GM12878 (cell line): ENCODE results near the gene TMEM41B. TPM values are rescaled to one million over a fixed set of nuclear protein-coding genes. Genes with fewer than 3 reads are reported as not detected.

Experiments
- ATAC-seq: fragments of 200-7000 bp; cut with Tn5 transposase; 3 replicates; pipeline ENCODE4 v1.9.1; 2020; ENCODE audit warnings: mild to moderate bottlenecking, moderate library complexity
- BruUV-seq: library from RNA; stranded (reverse); fragments of 400-500 nt; replicated peaks from 2 replicates; lab custom pipeline; 2021; lab: Mats Ljungman, UMichigan
- CTCF ChIA-PET: fragments of 300-600 bp; sonication (Branson Sonifier 250); formaldehyde crosslinking; extraction: SDS; loops from one replicate; lab custom pipeline; 2021; ENCODE audit warnings: inconsistent platforms; lab: Yijun Ruan, JAX
- POLR2A ChIA-PET: fragments of 350-600 bp; formaldehyde crosslinking; extraction: SDS; loops from one replicate; lab custom pipeline; 2021; ENCODE audit warnings: inconsistent platforms; lab: Charles Lee
- RAD21 ChIA-PET: fragments of 300-600 bp; sonication (Branson Sonifier 250); formaldehyde crosslinking; loops from one replicate; lab custom pipeline; 2023; ENCODE audit warnings: antibody characterized with exemption; ENCODE audit not compliant: unreplicated experiment; lab: Charles Lee
- SMC1A ChIA-PET: fragments of 300-600 bp; sonication (Branson Sonifier 250); formaldehyde crosslinking; loops from one replicate; lab custom pipeline; 2023; ENCODE audit not compliant: unreplicated experiment, uncharacterized antibody; lab: Charles Lee
- DNase-seq: peaks from one replicate; pipeline ENCODE4 v3.0.0-alpha.2; 2011; ENCODE audit warnings: low read depth, low spot score
- FAIRE-seq: peaks from 3 replicates; lab custom pipeline; 2011; peaks lifted over from hg19 to GRCh38; lab: Jason Lieb, UNC
- H2AFZ ChIP-seq: 2 replicates; pipeline ENCODE4 v1.6.0; 2011; ENCODE audit warnings: low read depth, low read length, control low read depth; ENCODE audit not compliant: control insufficient read depth
- H3K27ac ChIP-seq: 2 replicates; pipeline ENCODE4 v1.5.1; 2011; ENCODE audit warnings: control low read depth; ENCODE audit not compliant: control insufficient read depth, insufficient read depth
- H3K27me3 ChIP-seq, 2 experiments: replicated peaks in 1 of 2; 2 replicates each; pipeline versions ENCODE4 v1.6.0 to v1.6.1; 2011; ENCODE audit warnings: low read length in 1 of 2; ENCODE audit not compliant: control insufficient read depth in 2 of 2, insufficient read depth in 2 of 2
- H3K36me3 ChIP-seq, 2 experiments: 2 replicates each; pipeline ENCODE4 v1.5.1; 2011; ENCODE audit warnings: low read length in 1 of 2; ENCODE audit not compliant: control insufficient read depth in 2 of 2, insufficient read depth in 2 of 2
- H3K4me1 ChIP-seq: 2 replicates; pipeline ENCODE4 v1.6.1; 2011; ENCODE audit warnings: mild to moderate bottlenecking, low read length, moderate library complexity, mixed read lengths; ENCODE audit not compliant: control insufficient read depth, insufficient read depth
- H3K4me2 ChIP-seq: 2 replicates; pipeline ENCODE4 v1.6.0; 2011; ENCODE audit warnings: control low read depth; ENCODE audit not compliant: control insufficient read depth, insufficient read depth
- H3K4me3 ChIP-seq: fragments of 200-600 bp; sonication (generic); 2 replicates; pipeline ENCODE4 v1.5.1; 2016
- H3K79me2 ChIP-seq: 2 replicates; pipeline ENCODE4 v1.6.0; 2011; ENCODE audit warnings: low read length; ENCODE audit not compliant: control insufficient read depth, insufficient read depth
- H3K9ac ChIP-seq: 2 replicates; pipeline ENCODE4 v1.8.0; 2011; ENCODE audit warnings: low read length, control low read depth, mixed read lengths; ENCODE audit not compliant: control insufficient read depth, insufficient read depth
- H3K9me3 ChIP-seq: replicated peaks from 3 replicates; pipeline ENCODE4 v1.5.1; 2011; ENCODE audit warnings: mild to moderate bottlenecking, low read length; ENCODE audit not compliant: control insufficient read depth, insufficient read depth
- H4K20me1 ChIP-seq: 2 replicates; pipeline ENCODE4 v1.6.0; 2011; ENCODE audit not compliant: control insufficient read depth, insufficient read depth
- BHLHE40 ChIP-seq, 2 experiments: fragments of 450-650 bp in 1 of 2; IDR thresholded peaks; 2 replicates each; pipeline ENCODE4 v1.6.1; 2011 to 2017; ENCODE audit warnings: low read depth in 2 of 2, borderline replicate concordance in 1 of 2, improper control_type of control experiment in 1 of 2, low read length in 1 of 2, mild to moderate bottlenecking in 1 of 2
- CBFB ChIP-seq: IDR thresholded peaks from 2 replicates; pipeline ENCODE4 v1.6.1; 2016; ENCODE audit warnings: antibody characterized with exemption, low read depth
- ELK1 ChIP-seq: IDR thresholded peaks from 2 replicates; pipeline ENCODE4 v1.6.1; 2012; ENCODE audit warnings: low read depth, low read length, improper control_type of control experiment
- FOXM1 ChIP-seq: IDR thresholded peaks from 2 replicates; pipeline ENCODE4 v1.6.1; 2012; ENCODE audit warnings: low read depth, mild to moderate bottlenecking, inconsistent platforms, low read length, moderate library complexity
- HDAC6 ChIP-seq: fragments of 200-600 bp; sonication (generic); IDR thresholded peaks from one replicate; pipeline ENCODE4 v1.8.0; 2017; ENCODE audit warnings: antibody characterized with exemption; ENCODE audit not compliant: unreplicated experiment
- PAX8 ChIP-seq: fragments of 450-650 bp; IDR thresholded peaks from 2 replicates; pipeline ENCODE4 v1.6.1; 2017; ENCODE audit warnings: mild to moderate bottlenecking, moderate library complexity
- RAD51 ChIP-seq: fragments of 450-650 bp; IDR thresholded peaks from 2 replicates; pipeline ENCODE4 v1.6.1; 2016; ENCODE audit warnings: moderate library complexity, mild to moderate bottlenecking, inconsistent platforms
- SIN3A ChIP-seq: IDR thresholded peaks from 2 replicates; pipeline ENCODE4 v1.6.1; 2012; ENCODE audit warnings: low read depth, low read length, improper control_type of control experiment
- TBL1XR1 ChIP-seq: IDR thresholded peaks from 2 replicates; pipeline ENCODE4 v1.6.1; 2012; ENCODE audit warnings: low read depth, low read length, improper control_type of control experiment
- ZNF217 ChIP-seq: fragments of 450-650 bp; IDR thresholded peaks from 2 replicates; pipeline ENCODE4 v1.6.1; 2017; ENCODE audit warnings: antibody characterized with exemption, mild to moderate bottlenecking
- ZNF384 ChIP-seq: IDR thresholded peaks from 2 replicates; pipeline ENCODE4 v1.6.1; 2012; ENCODE audit warnings: low read depth, mild to moderate bottlenecking, low read length, improper control_type of control experiment, borderline replicate concordance
- ZNF622 ChIP-seq: fragments of 450-650 bp; IDR thresholded peaks from 2 replicates; pipeline ENCODE4 v1.6.1; 2017; ENCODE audit warnings: mild to moderate bottlenecking, inconsistent platforms
- WGBS: methylation state at CpG from one replicate; pipeline ENCODE4 v1.1.6; 2016; ENCODE audit warnings: low lambda C conversion rate; ENCODE audit not compliant: insufficient replicate concordance, insufficient coverage; ENCODE audit errors: missing lambda C conversion rate; 5-methylcytosine and 5-hydroxymethylcytosine counted together
- in situ Hi-C: fragments of 300-500 bp; cut with MboI; formaldehyde crosslinking; loops from 9 replicates; pipeline ENCODE4 v1.14.3; 2018; ENCODE audit warnings: mixed read lengths
- intact Hi-C: fragments of 100-400 bp; cut with micrococcal nuclease; formaldehyde crosslinking; loops from one replicate; pipeline ENCODE4 v1.14.2; 2022; ENCODE audit not compliant: unreplicated experiment
- polyA plus RNA-seq, 11 experiments: library from polyadenylated mRNA; depleted of rRNA in 4 of 11; unstranded in 6 of 11; stranded (reverse) in 5 of 11; fragments of >200 nt; fragmentation: Nextera tagmentation in 4 of 11; fragmentation: Illumina TruSeq in 1 of 11; extraction: Ambion mirVana in 4 of 11; extraction: Trizol in 1 of 11; gene quantifications; 1 replicate in 1 of 11; 2 replicates in 10 of 11; pipeline versions ENCODE4 v1.2.1 to v1.2.3, GENCODE V29; 2011 to 2016; ENCODE audit warnings: inconsistent platforms in 2 of 11, missing spikeins in 2 of 11, low read depth in 1 of 11
- total RNA-seq, 4 experiments: library from RNA; depleted of rRNA in 3 of 4; stranded (reverse); fragments of >200 nt in 3 of 4; fragmentation: Illumina TruSeq in 1 of 4; extraction: Trizol in 1 of 4; gene quantifications; 2 replicates each; pipeline versions ENCODE4 v1.2.1 to v1.2.3, GENCODE V29; 2013 to 2021

TMEM41B gene
- total and polyA plus RNA-seq, 10 of the 15 experiments (the other 5 are each of a cell fraction or from before 2014, with no cell fraction given) = 8.0 to 31.0 (median 20.5) TPM

DNA sequence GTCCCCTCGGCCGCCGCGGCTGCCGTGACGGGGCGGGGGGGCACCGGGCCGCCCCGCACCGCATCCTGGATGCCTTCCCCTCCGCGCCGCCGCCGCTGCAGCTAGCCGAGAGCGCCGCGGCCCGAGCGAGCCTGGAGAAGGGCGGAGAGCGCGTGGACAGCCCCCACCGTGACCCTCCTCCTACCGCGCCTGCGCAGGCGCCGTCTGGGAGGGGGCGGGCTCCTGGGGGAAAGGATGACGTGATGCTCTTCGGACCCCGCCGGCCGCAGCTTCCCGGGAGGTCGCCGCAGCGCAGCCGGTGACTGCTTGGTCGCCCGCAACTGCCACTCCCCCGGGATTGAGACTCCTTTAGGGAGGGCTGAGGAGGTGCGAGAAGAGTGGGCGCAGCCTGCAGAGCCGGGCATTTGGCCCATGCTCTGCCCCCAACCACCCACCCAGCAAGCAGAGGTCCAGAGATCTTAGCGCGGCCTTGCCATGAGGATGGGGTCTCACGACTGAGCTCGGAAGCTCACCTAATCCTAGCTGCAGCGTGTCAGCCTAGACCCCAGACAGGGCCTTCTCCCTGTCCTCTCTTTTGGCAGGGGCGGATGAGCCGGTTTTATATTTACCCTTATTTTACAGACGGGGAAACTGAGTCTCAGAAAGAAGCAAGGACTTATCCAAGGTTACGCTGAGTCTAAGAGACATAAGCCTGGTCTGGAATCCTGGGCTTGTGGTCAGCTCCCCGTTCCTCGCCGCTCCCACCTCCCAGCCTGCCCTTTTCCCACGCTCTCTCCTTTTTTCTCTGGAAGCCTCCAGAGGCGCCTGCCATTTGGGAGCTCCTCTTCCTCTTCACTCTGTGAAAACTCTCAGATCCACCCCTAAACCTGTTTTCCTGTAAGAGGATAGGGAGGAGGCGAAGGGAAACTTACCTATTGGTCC is 48.9 kb downstream of the TMEM41B start, which contains the start of gene DENND5A (continued):
- TF ChIP-seq ZNF384 (no peak), BHLHE40 (IDR thresholded peaks at IDR 0.05; ENCODE audit: borderline replicate concordance in 1 of 2, low read depth in 2 of 2, low read length in 1 of 2) (peak in 1 of 2 experiments; percentile 45; a peak in 2 of 4 replicates), RAD51 (no peak), ZNF217 (no peak), CBFB (no peak), ELK1 (no peak)

GRCh38 chr11:9264316-9265210 is 49.8 kb downstream of the TMEM41B start:
- H3K27ac ChIP-seq = peak overlapping the region; percentile 56
- peak; percentile 43 for ATAC-seq
- ChIA-PET SMC1A (interaction anchor here (0.8 to 2.0 kb wide), 9 partner anchors 9 to 56 kb away, joined by 3 to 8 read pairs (median 4); no protein-coding TSS in a partner anchor), CTCF (interaction anchor here (1.0 to 1.4 kb wide), 5 partner anchors 9 to 249 kb away, joined by 3 to 4 read pairs (median 3); no protein-coding TSS in a partner anchor), POLR2A (interaction anchor here (0.6 to 1.4 kb wide), 9 partner anchors 9 to 171 kb away, joined by 3 to 8 read pairs (median 4); no protein-coding TSS in a partner anchor), RAD21 (interaction anchor here (0.6 to 1.5 kb wide), 6 partner anchors 16 to 196 kb away, joined by 3 to 7 read pairs (median 5); partner anchors contain the start of gene ZNF143)
- no TSS peak for BruUV-seq
- H2AFZ ChIP-seq = peak overlapping the region; percentile 82
- peak overlapping the region; percentile 83 for H3K4me3 ChIP-seq
- FAIRE-seq = no peak
- H3K27me3 ChIP-seq = 0 out of 4 replicates have a peak, but pooled peaks cover 0 to 4% of the 10 kb centered on the region in 2 experiments
- H3K79me2 ChIP-seq = peaks cover 35% of the 10 kb centered on the region
- no peaks in the 10 kb centered on the region for H4K20me1 ChIP-seq
- peaks cover 7% of the 10 kb centered on the region for H3K4me1 ChIP-seq
- peak overlapping the region; percentile 78 for H3K9ac ChIP-seq
- intact Hi-C loops (loop anchor here (2.0 to 5.0 kb wide), 4 partner anchors 50 to 243 kb away; partner anchors contain the start of gene TMEM41B), in situ Hi-C loops (no loop called here)
- no peak for DNase-seq
- peak overlapping the region; percentile 5 for H3K4me2 ChIP-seq
- H3K9me3 ChIP-seq = no peaks in the 10 kb centered on the region
- TF ChIP-seq HDAC6 = peak; percentile 55
- TF ChIP-seq PAX8 = no peak
- TF ChIP-seq TBL1XR1 = no peak
- no peak for TF ChIP-seq ZNF622
- TF ChIP-seq SIN3A = 0 out of 2 replicates have a peak, but pooled peaks have one; percentile 37
- TF ChIP-seq FOXM1 = 0 out of 2 replicates have a peak, but pooled peaks have one; percentile 14
- 2% methylated on average over 42 of the region's 76 CpGs for WGBS
- H3K36me3 ChIP-seq = no peaks in the 10 kb centered on the region; a peak in 1 of 4 replicates
